Loucy (cell line): ENCODE measurements around the gene NHP2.

Experiments
- H2AFZ ChIP-seq: fragments of 200-600 bp; sonication (generic); 2 replicates; pipeline ENCODE4 v1.6.0; 2016; ENCODE audit warnings: antibody characterized with exemption, mild to moderate bottlenecking, low read length, moderate library complexity
- H3F3A ChIP-seq: fragments of 200-600 bp; 2 replicates; pipeline ENCODE4 v1.6.0; 2016; ENCODE audit warnings: antibody characterized with exemption, low read depth, mild to moderate bottlenecking
- H3K27me3 ChIP-seq: fragments of 200-600 bp; sonication (generic); 2 replicates; pipeline ENCODE4 v1.6.1; 2014; ENCODE audit warnings: low read length, mild to moderate bottlenecking; ENCODE audit not compliant: insufficient read depth, poor library complexity, severe bottlenecking
- H3K36me3 ChIP-seq: fragments of 200-600 bp; sonication (generic); 2 replicates; pipeline ENCODE4 v1.6.1; 2016; ENCODE audit warnings: low read length; ENCODE audit not compliant: insufficient read depth
- H3K4me1 ChIP-seq: fragments of 200-600 bp; sonication (generic); 2 replicates; pipeline ENCODE4 v1.5.1; 2014; ENCODE audit warnings: low read length, mild to moderate bottlenecking; ENCODE audit not compliant: insufficient read depth, poor library complexity, severe bottlenecking
- H3K4me2 ChIP-seq: fragments of 200-600 bp; sonication (generic); 2 replicates; pipeline ENCODE4 v1.6.0; 2014; ENCODE audit warnings: antibody characterized with exemption, low read length, low read depth, mild to moderate bottlenecking; ENCODE audit not compliant: poor library complexity, severe bottlenecking
- H3K4me3 ChIP-seq: fragments of 200-600 bp; sonication (generic); 2 replicates; pipeline ENCODE4 v1.5.1; 2014; ENCODE audit warnings: low read length, mild to moderate bottlenecking, mixed read lengths; ENCODE audit not compliant: poor library complexity, severe bottlenecking
- H3K79me2 ChIP-seq: fragments of 200-600 bp; sonication (generic); 2 replicates; pipeline ENCODE4 v1.6.1; 2014; ENCODE audit warnings: low read length; ENCODE audit not compliant: insufficient read depth
- H3K9ac ChIP-seq: fragments of 200-600 bp; sonication (generic); 2 replicates; pipeline ENCODE4 v1.6.0; 2014; ENCODE audit warnings: mild to moderate bottlenecking, low read depth, low read length, moderate library complexity; ENCODE audit not compliant: poor library complexity, severe bottlenecking
- H3K9me2 ChIP-seq: fragments of 200-600 bp; sonication (generic); replicated peaks from 2 replicates; pipeline ENCODE4 v1.6.1; 2016; ENCODE audit warnings: low read depth, low read length, mixed read lengths
- H3K9me3 ChIP-seq: fragments of 200-600 bp; sonication (generic); 2 replicates; pipeline ENCODE4 v1.6.1; 2014; ENCODE audit warnings: mild to moderate bottlenecking, antibody characterized with exemption, low read length, low read depth; ENCODE audit not compliant: insufficient read depth
- H4K20me1 ChIP-seq: fragments of 200-600 bp; sonication (generic); 2 replicates; pipeline ENCODE4 v1.6.0; 2014; ENCODE audit warnings: antibody characterized with exemption, low read length, mild to moderate bottlenecking; ENCODE audit not compliant: insufficient read depth, poor library complexity, severe bottlenecking
- EZH2phosphoT487 ChIP-seq: fragments of 200-600 bp; IDR thresholded peaks from 2 replicates; pipeline ENCODE4 v1.6.1; 2018; ENCODE audit warnings: antibody characterized with exemption, mild to moderate bottlenecking, moderate library complexity, borderline replicate concordance
- TF ChIP-seq, protein P1 (sequence below): fragments of 200-600 bp; sonication (generic); conservative IDR thresholded peaks from 2 replicates; pipeline ENCODE4 v1.5.1; 2014; ENCODE audit warnings: mild to moderate bottlenecking, antibody characterized with exemption, low read length

The NHP2 gene

GRCh38 chr5:178122346-178122745 lies 31.3 kb downstream of the NHP2 start:
- H3K9ac ChIP-seq = no peak overlapping the region
- H3K79me2 ChIP-seq = peaks cover 27% of the 10 kb centered on the region; the same call in 1 of the 2 replicates
- H3K4me3 ChIP-seq = no peak overlapping the region
- TF ChIP-seq EZH2phosphoT487 = no peak
- TF ChIP-seq, protein P1, sequence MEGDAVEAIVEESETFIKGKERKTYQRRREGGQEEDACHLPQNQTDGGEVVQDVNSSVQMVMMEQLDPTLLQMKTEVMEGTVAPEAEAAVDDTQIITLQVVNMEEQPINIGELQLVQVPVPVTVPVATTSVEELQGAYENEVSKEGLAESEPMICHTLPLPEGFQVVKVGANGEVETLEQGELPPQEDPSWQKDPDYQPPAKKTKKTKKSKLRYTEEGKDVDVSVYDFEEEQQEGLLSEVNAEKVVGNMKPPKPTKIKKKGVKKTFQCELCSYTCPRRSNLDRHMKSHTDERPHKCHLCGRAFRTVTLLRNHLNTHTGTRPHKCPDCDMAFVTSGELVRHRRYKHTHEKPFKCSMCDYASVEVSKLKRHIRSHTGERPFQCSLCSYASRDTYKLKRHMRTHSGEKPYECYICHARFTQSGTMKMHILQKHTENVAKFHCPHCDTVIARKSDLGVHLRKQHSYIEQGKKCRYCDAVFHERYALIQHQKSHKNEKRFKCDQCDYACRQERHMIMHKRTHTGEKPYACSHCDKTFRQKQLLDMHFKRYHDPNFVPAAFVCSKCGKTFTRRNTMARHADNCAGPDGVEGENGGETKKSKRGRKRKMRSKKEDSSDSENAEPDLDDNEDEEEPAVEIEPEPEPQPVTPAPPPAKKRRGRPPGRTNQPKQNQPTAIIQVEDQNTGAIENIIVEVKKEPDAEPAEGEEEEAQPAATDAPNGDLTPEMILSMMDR = no peak
- no peak overlapping the region for H2AFZ ChIP-seq
- no peaks in the 10 kb centered on the region for H3K9me2 ChIP-seq
- H3K4me1 ChIP-seq = peaks cover 16% of the 10 kb centered on the region
- no peak overlapping the region for H3K4me2 ChIP-seq
- H3K27me3 ChIP-seq = no peaks in the 10 kb centered on the region
- H4K20me1 ChIP-seq = no peaks in the 10 kb centered on the region
- peaks cover 6% of the 10 kb centered on the region; the same call in 1 of the 2 replicates for H3K36me3 ChIP-seq
- no peaks in the 10 kb centered on the region for H3F3A ChIP-seq
- H3K9me3 ChIP-seq = no peaks in the 10 kb centered on the region

- Histone ChIP-seq H3K36me3 (peaks cover 6% of the 10 kb centered on the region; the same call in 1 of the 2 replicates), H3K79me2 (peaks cover 34% of the 10 kb centered on the region; the same call in 1 of the 2 replicates), H2AFZ (no peak overlapping the region), H3K4me3 (no peak overlapping the region), H3F3A (no peaks in the 10 kb centered on the region), H3K27me3 (no peaks in the 10 kb centered on the region), H3K9ac (no peak overlapping the region), H4K20me1 (no peaks in the 10 kb centered on the region), H3K9me3 (no peaks in the 10 kb centered on the region), H3K9me2 (no peaks in the 10 kb centered on the region), H3K4me1 (peaks cover 15% of the 10 kb centered on the region), H3K4me2 (no peak overlapping the region)
- TF ChIP-seq EZH2phosphoT487 = no peak
- TF ChIP-seq, protein P1 = no peak
These were observed 32.1 kb downstream of the NHP2 start for GRCh38 chr5:178121391-178122276.

DNA sequence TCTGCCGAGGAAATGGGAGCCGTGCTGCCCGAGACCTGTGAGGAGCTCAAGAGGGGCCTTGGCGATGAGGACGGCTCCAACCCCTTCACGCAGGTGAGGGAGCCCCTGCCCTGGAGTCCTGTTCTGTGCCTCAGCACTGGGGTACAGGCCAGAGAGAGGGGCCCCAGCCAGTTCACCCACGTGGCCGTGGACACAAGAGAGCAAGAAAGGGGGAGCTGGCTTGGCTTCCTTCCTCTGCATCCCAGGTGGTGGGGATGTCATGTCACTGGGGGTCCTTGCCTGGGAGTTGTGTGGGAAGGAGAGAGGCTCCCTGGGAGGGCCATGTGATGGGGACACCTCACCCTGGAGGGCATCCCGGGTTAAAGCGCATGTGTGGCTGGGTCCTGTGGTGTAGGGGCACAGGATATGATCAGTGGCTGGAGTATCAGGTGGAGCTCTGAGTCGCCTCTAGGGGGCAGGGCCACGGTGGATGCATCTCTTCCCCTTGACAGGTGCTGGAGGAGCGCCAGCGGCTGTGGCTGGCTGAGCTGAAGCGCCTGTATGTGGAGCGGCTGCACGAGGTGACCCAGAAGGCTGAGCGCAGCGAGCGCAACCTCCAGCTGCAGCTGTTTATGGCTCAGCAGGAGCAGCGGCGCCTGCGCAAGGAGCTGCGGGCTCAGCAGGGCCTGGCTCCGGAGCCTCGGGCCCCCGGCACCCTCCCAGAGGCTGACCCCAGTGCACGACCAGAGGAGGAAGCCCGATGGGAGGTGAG lies 32.9 kb downstream of the NHP2 start:
- TF ChIP-seq, protein P1 = peak; percentile 44
- TF ChIP-seq EZH2phosphoT487 = no peak
- Histone ChIP-seq H3K79me2 (peaks cover 40% of the 10 kb centered on the region; the same call in 1 of the 2 replicates), H3K4me2 (no peak overlapping the region), H3K4me1 (peaks cover 16% of the 10 kb centered on the region), H3K36me3 (peaks cover 6% of the 10 kb centered on the region; the same call in 1 of the 2 replicates), H3K4me3 (no peak overlapping the region), H3K9me2 (no peaks in the 10 kb centered on the region), H4K20me1 (no peaks in the 10 kb centered on the region), H3K27me3 (no peaks in the 10 kb centered on the region), H3K9me3 (no peaks in the 10 kb centered on the region), H3K9ac (no peak overlapping the region), H3F3A (no peaks in the 10 kb centered on the region), H2AFZ (no peak overlapping the region)
